Neutrophil (primary cell): ENCODE data around the gene ATG4C.
"Not testable (repeated sequence)": the region's sequence is repeated elsewhere in the genome, so short reads cannot be mapped to it uniquely, and the experiment has no call there.

Experiments
- H3K27ac ChIP-seq: fragments of 200-600 bp; sonication (generic); 2 replicates; pipeline ENCODE4 v1.5.1; 2016; ENCODE audit warnings: mild to moderate bottlenecking, moderate library complexity
- H3K27me3 ChIP-seq: fragments of 200-600 bp; sonication (generic); 2 replicates; pipeline ENCODE4 v1.6.0; 2016; ENCODE audit warnings: mild to moderate bottlenecking
- H3K36me3 ChIP-seq: fragments of 200-600 bp; sonication (generic); 2 replicates; pipeline ENCODE4 v1.5.1; 2017
- H3K4me1 ChIP-seq, 2 experiments: fragments of 200-600 bp in 1 of 2; sonication (generic) in 1 of 2; 1 replicate in 1 of 2; 2 replicates in 1 of 2; pipeline versions ENCODE4 v1.5.1 to v1.6.1; 2013 to 2016; ENCODE audit warnings: low read depth in 1 of 2, low read length in 1 of 2, mild to moderate bottlenecking in 1 of 2, moderate library complexity in 1 of 2; ENCODE audit not compliant: control insufficient read depth in 1 of 2, insufficient read depth in 1 of 2
- H3K4me3 ChIP-seq, 2 experiments: fragments of 200-600 bp in 1 of 2; sonication (generic) in 1 of 2; 1 replicate in 1 of 2; 2 replicates in 1 of 2; pipeline ENCODE4 v1.5.1; 2013 to 2016; ENCODE audit warnings: low read depth in 1 of 2, low read length in 1 of 2, mild to moderate bottlenecking in 1 of 2, moderate library complexity in 1 of 2
- H3K9me3 ChIP-seq: fragments of 200-600 bp; sonication (generic); 2 replicates; pipeline ENCODE4 v1.5.1; 2016
- CTCF ChIP-seq: fragments of 200-600 bp; sonication (generic); IDR thresholded peaks from 2 replicates; pipeline ENCODE4 v1.5.1; 2016; ENCODE audit warnings: antibody characterized with exemption

ATG4C gene

GRCh38 chr1:62746809-62747138 lies 37.2 kb upstream of the ATG4C start:
- Histone ChIP-seq H3K4me1 (no peaks in the 10 kb centered on the region), H3K27ac (no peak overlapping the region), H3K9me3 (no peaks in the 10 kb centered on the region), H3K4me3 (no peak overlapping the region), H3K27me3 (no peaks in the 10 kb centered on the region), H3K36me3 (no peaks in the 10 kb centered on the region)
- no peak for TF ChIP-seq CTCF

GRCh38 chr1:62753031-62753965 lies 30.6 kb upstream of the ATG4C start:
- no peak overlapping the region for H3K27ac ChIP-seq
- no peak for TF ChIP-seq CTCF
- H3K9me3 ChIP-seq = no peaks in the 10 kb centered on the region
- H3K4me3 ChIP-seq = no peak overlapping the region
- no peaks in the 10 kb centered on the region for H3K36me3 ChIP-seq
- no peaks in the 10 kb centered on the region for H3K27me3 ChIP-seq
- H3K4me1 ChIP-seq = no peaks in the 10 kb centered on the region

GRCh38 chr1:62754938-62755337 lies 29.0 kb upstream of the ATG4C start:
- H3K4me3 ChIP-seq, H3K27me3 ChIP-seq, H3K4me1 ChIP-seq, H3K27ac ChIP-seq, H3K36me3 ChIP-seq, H3K9me3 ChIP-seq: not testable (repeated sequence)

DNA sequence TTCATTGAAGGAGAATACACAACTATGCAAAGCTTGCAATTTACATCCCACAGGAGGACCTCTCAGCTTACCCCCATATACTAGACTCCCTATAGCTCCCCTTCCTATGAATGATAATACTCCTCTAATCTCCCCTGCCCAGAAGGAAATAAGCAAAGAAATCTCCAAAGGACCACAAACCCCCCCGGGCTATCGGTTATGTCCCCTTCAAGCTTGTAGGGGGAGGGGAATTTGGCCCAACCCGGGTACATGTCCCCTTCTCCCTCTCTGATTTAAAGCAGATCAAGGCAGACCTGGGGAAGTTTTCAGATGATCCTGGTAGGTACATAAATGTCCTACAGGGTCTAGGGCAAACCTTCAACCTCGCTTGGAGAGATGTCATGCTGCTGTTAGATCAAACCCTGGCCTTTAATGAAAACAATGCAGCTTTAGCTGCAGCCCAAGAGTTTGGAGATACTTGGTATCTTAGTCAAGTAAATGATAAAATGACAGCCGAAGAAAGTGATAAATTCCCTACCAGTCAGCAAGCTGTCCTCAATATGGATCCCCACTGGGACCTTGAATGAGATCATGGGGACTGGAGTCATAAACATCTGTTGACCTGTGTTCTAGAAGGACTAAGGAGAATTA lies 27.6 kb upstream of the ATG4C start:
- H3K4me3 ChIP-seq, H3K27ac ChIP-seq, H3K36me3 ChIP-seq, H3K27me3 ChIP-seq, H3K9me3 ChIP-seq, H3K4me1 ChIP-seq: not testable (repeated sequence)

- not testable (repeated sequence) for H3K4me1 ChIP-seq, H3K36me3 ChIP-seq, H3K27me3 ChIP-seq, H3K4me3 ChIP-seq, H3K27ac ChIP-seq, H3K9me3 ChIP-seq
Observed at GRCh38 chr1:62759232-62759875, 24.6 kb upstream of the ATG4C start.

DNA sequence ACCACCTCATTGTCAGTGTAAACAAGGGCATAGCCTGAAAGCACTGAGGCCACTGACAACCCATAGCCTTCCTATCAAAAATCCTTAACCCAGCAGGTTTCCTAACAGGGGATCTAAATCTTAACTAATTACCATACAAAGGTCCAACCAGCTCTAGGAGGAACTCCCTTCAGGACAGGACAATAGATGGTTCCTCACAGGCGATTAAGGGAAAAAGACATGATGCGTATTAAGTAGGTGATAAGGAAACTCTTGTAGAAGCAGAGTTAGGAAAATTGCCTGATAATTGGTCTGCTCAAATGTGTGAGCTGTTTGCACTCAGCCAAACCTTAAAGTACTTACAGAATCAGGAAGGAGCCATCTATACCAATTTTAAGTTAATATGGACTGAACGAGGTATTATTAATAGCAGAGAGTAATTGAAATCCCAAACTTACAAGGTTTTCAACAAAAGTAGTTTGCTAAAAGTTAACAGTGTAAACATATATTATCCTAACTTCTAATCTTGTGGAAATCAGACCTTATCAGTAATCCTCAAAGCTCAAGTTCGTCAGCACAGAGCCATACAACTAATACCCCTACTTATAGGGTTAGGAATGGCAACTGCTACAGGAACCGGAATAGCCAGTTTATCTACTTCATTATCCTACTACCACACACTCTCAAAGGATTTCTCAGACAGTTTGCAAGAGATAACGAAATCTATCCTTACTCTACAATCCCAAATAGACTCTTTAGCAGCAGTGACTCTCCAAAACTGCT lies 23.7 kb upstream of the ATG4C start:
- H3K27ac ChIP-seq, H3K9me3 ChIP-seq, H3K27me3 ChIP-seq, H3K4me1 ChIP-seq, H3K36me3 ChIP-seq, H3K4me3 ChIP-seq: not testable (repeated sequence)

- not testable (repeated sequence) for H3K27me3 ChIP-seq, H3K4me3 ChIP-seq, H3K27ac ChIP-seq, H3K36me3 ChIP-seq, H3K4me1 ChIP-seq, H3K9me3 ChIP-seq
Observed at GRCh38 chr1:62761223-62761870, 22.6 kb upstream of the ATG4C start.

DNA sequence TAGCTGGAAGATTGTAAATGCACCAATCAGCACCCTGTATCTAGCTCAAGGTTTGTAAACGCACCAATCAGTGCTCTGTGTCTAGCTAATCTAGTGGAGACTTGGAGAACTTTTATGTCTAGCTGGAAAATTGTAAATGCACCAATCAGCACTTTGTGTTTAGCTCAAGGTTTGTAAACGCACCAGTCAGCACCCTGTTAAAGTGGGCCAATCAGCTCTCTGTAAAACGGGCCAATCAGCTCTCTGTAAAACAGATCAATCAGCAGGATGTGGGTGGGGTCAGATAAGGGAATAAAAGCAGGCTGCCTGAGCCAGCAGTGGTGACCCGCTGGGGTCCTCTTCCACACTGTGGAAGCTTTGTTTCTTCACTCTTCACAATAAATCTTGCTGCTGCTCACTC lies 21.9 kb upstream of the ATG4C start:
- H3K27me3 ChIP-seq, H3K27ac ChIP-seq, H3K9me3 ChIP-seq, H3K4me1 ChIP-seq, H3K36me3 ChIP-seq, H3K4me3 ChIP-seq: not testable (repeated sequence)
